Stimulated activated naive B cell treated with anti-CD40 and anti-IgM and Interleukin-4, amounts not matched to agents 10 μg/mL and 1 μg/mL and 100 μg/mL, for 72 hours (primary cell): ENCODE measurements around the gene OR2A14.

Experiments used
- ATAC-seq, 2 donors: fragments of 150-1000 bp; cut with Tn5 transposase; replicated peaks; 2 replicates each; pipeline ENCODE4 v1.10.0; 2021; ENCODE audit warnings: moderate library complexity in 1 of 2
- DNase-seq: peaks from one replicate; pipeline ENCODE4 v3.0.0; 2021
- H3K27ac Mint-ChIP-seq: one replicate; pipeline ENCODE4 v1.8.0; 2022; ENCODE audit warnings: mild to moderate bottlenecking, mixed read lengths
- H3K27me3 Mint-ChIP-seq, 2 donors: one replicate each; pipeline ENCODE4 v1.8.0; 2022; ENCODE audit warnings: mixed read lengths in 2 of 2
- H3K36me3 Mint-ChIP-seq, 2 donors: one replicate each; pipeline ENCODE4 v1.8.0; 2022; ENCODE audit warnings: mixed read lengths in 2 of 2, mild to moderate bottlenecking in 1 of 2
- H3K4me1 Mint-ChIP-seq, 2 donors: one replicate each; pipeline ENCODE4 v1.8.0; 2022; ENCODE audit warnings: mixed read lengths in 2 of 2, mild to moderate bottlenecking in 1 of 2
- H3K4me3 Mint-ChIP-seq, 2 donors: one replicate each; pipeline ENCODE4 v1.8.0; 2022; ENCODE audit warnings: mild to moderate bottlenecking in 2 of 2, mixed read lengths in 2 of 2, moderate library complexity in 1 of 2
- H3K9me3 Mint-ChIP-seq, 2 donors: one replicate each; pipeline ENCODE4 v1.8.0; 2022; ENCODE audit warnings: mixed read lengths in 2 of 2, mild to moderate bottlenecking in 1 of 2

The OR2A14 gene, protein sequence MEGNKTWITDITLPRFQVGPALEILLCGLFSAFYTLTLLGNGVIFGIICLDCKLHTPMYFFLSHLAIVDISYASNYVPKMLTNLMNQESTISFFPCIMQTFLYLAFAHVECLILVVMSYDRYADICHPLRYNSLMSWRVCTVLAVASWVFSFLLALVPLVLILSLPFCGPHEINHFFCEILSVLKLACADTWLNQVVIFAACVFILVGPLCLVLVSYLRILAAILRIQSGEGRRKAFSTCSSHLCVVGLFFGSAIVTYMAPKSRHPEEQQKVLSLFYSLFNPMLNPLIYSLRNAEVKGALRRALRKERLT

DNA sequence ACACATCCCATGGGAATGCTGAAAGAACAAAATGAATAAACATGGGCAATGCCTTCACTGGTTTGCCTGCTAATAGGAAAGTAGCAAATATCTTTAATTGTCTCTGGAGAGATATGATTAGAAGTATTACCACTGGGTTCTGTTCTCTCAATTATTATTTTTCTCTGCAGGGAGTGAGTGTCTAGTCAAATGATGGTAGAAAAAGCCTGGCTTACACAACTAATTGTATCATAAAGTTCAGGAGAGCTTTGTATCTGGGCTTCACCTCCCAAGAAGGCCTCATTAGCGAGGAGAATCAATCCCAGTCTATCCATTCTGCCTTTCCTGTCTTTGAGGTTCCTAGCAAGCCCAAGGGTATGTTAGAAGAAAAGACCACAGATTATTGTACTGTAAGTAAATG is at the start of gene OR2A14:
OR2A14 (plus strand) TSS at position 301 of the 400 bp plus-strand sequence. CDS start 5,937 bp downstream, outside the sequence.
- Mint-ChIP-seq H3K9me3 (peaks cover 0 to 1% of the 10 kb centered on the region in 2 donors), H3K27me3 (peaks cover 12 to 14% of the 10 kb centered on the region in 2 donors)
- no peak for ATAC-seq

DNA sequence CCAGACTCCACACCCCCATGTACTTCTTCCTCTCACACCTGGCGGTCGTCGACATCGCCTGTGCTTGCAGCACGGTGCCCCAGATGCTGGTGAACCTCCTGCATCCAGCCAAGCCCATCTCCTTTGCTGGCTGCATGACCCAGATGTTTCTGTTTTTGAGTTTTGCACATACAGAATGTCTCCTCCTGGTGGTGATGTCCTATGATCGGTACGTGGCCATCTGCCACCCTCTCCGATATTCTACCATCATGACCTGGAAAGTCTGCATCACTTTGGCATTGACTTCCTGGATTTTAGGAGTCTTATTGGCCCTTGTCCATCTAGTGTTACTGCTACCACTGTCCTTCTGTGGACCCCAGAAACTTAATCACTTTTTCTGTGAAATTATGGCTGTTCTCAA is 48.6 kb upstream of the OR2A14 start:
- H3K27me3 Mint-ChIP-seq = peaks cover 6 to 10% of the 10 kb centered on the region in 2 donors
- DNase-seq (no peak), ATAC-seq (no peak)
- no peaks in the 10 kb centered on the region for H3K4me1 Mint-ChIP-seq
- no peak overlapping the region for H3K27ac Mint-ChIP-seq
- no peak overlapping the region for H3K4me3 Mint-ChIP-seq
- H3K9me3 Mint-ChIP-seq = no peaks in the 10 kb centered on the region
- H3K36me3 Mint-ChIP-seq = no peaks in the 10 kb centered on the region

More for the DNA sequence above, at the start of gene OR2A14:
- Mint-ChIP-seq H3K4me1 (peaks cover 0 to 1% of the 10 kb centered on the region in 2 donors), H3K4me3 (no peak within 1 kb of the TSS), H3K36me3 (no peaks in the 10 kb centered on the region), H3K27ac (no peak within 1 kb of the TSS)
- DNase-seq = no peak

DNA sequence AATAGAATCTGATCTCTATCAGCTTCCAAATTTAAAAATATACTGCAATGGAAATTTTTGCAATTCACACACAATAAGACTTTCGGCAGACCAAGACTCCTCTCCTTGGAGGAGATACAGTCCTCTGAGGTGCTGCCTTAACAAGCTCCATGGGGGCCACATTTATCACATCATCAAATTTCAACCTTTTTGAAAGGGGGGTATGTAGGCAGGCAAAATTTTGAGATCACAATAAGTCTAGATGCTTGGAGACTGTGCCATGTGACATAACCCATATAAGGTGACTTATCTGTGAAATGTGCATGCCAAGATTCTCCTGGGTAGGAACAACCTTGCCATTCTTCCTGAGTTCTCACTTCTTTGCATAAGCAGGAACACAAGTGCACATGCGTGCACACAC is 37.0 kb upstream of the OR2A14 start, which contains the start of gene OR2A12:
OR2A12 (plus strand) TSS at position 301 of the 400 bp plus-strand sequence. CDS start 8,830 bp downstream, outside the sequence.
- Mint-ChIP-seq H3K27me3 (peaks cover 0 to 12% of the 10 kb centered on the region in 2 donors), H3K9me3 (peaks cover 0 to 4% of the 10 kb centered on the region in 2 donors), H3K36me3 (no peaks in the 10 kb centered on the region), H3K4me3 (no peak within 1 kb of the TSS), H3K4me1 (no peaks in the 10 kb centered on the region), H3K27ac (no peak within 1 kb of the TSS)
- ATAC-seq = no peak
- DNase-seq = no peak

DNA sequence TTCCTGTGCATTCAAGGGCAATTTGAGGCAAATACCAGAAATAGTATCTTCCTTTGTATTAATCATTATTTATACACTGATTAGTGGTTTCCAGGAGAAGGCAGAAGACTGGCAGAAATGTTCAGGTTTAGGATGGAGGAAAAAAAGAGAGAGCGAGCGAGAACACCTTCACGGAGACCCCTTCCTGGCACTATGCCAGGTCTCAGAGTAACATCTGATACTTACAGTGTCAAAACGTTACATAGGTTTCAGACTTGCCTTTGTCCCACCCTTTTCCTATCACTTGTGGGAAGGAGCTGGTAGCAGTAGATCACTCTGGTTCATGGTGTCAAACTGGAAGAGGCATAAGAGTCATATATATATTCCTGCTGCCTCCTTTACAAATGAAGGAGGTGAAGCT is 36.2 kb upstream of the OR2A14 start:
- no peak for ATAC-seq
- no peak for DNase-seq
- Mint-ChIP-seq H3K27me3 (peaks cover 0 to 8% of the 10 kb centered on the region in 2 donors), H3K27ac (no peak overlapping the region), H3K4me3 (no peak overlapping the region), H3K4me1 (no peaks in the 10 kb centered on the region), H3K36me3 (no peaks in the 10 kb centered on the region), H3K9me3 (peaks cover 3 to 4% of the 10 kb centered on the region in 2 donors)

DNA sequence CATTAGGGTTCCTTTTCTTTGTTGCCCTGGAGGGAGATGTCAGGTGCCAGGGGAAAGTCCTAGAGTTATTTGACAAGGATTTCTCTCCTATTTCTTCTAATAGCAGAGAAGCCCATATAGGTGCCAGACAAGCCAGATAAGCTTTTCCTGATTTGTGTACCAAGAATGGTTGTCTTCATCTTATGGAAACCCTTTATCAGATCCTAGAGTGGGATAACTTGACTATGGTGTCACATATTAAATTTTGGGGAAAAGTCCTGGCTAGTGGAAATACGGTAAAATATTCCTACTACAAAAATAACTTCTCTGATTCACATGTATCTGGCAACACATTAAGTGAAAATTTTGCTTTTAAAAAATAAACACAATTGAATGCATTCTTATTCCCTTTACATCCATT is 35.7 kb upstream of the OR2A14 start:
- peaks cover 3 to 4% of the 10 kb centered on the region in 2 donors for H3K9me3 Mint-ChIP-seq
- H3K27ac Mint-ChIP-seq = no peak overlapping the region
- H3K4me3 Mint-ChIP-seq = no peak overlapping the region
- no peaks in the 10 kb centered on the region for H3K4me1 Mint-ChIP-seq
- no peaks in the 10 kb centered on the region for H3K36me3 Mint-ChIP-seq
- DNase-seq (no peak), ATAC-seq (no peak)
- peaks cover 0 to 3% of the 10 kb centered on the region in 2 donors for H3K27me3 Mint-ChIP-seq

DNA sequence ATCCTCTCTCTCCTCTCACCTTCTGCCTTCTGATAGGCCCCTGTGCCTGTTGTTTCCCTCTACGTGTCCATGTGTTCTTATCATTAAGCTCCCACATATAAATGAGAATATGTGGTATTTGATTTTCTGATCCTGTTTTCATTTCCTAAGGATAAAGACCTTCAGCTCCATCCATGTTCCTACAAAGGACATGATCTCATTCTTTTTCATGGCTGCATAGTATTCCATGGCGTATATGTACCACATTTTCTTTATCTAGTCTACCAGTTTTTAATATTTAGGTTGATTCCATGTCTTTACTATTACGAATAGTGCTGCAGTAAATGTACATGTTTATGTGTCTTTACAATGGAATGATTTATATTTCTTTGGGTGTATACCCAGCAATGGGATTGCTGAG is 32.3 kb upstream of the OR2A14 start:
- Mint-ChIP-seq H3K27ac (no peak overlapping the region), H3K9me3 (peaks cover 3 to 4% of the 10 kb centered on the region in 2 donors), H3K4me3 (no peak overlapping the region), H3K36me3 (no peaks in the 10 kb centered on the region), H3K27me3 (no peaks in the 10 kb centered on the region), H3K4me1 (no peaks in the 10 kb centered on the region)
- DNase-seq (no peak), ATAC-seq (no peak)

DNA sequence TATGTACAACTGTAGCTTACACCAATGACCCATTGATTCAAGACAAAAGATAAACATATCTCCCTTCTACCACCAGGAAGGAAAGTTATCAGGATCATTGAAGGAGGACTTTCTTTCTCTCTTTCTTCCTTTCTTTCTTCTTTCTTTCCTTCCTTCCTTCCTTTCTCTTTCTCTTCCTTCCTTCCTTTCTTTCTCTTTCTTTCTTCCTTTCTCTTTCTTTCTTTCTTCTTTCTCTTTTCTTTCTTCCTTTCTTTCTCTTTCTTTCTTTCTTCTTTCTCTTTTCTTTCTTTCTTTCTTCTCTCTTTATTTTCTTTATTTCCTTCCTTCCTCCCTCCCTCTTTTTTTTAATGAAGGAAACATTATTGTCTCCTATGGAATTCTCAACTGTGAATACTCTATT is 24.2 kb upstream of the OR2A14 start:
- DNase-seq = no peak
- Mint-ChIP-seq H3K27me3 (peaks cover 0 to 21% of the 10 kb centered on the region in 2 donors), H3K9me3 (no peaks in the 10 kb centered on the region), H3K36me3 (no peaks in the 10 kb centered on the region), H3K4me3 (no peak overlapping the region), H3K27ac (no peak overlapping the region), H3K4me1 (no peaks in the 10 kb centered on the region)
- no peak for ATAC-seq

DNA sequence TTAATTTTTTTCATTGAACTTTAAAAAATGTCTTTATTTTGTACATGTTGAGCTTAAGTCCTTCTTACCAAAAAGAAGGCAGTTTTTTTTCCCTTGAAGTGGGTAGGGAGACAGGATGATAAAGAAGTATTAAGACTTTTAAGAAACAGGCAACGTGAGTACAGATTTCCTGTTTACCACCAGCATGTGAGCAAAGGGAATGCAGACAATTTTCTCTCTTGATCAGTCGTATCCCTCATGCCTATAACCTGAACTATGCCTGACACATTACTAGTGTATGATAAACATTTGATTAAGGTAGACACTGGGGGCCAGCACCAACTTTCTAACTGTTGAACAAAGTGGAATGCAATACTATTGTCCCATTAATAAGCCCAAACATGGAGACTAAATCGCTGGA is 22.4 kb upstream of the OR2A14 start:
- Mint-ChIP-seq H3K4me1 (no peaks in the 10 kb centered on the region), H3K4me3 (no peak overlapping the region), H3K9me3 (no peaks in the 10 kb centered on the region), H3K27me3 (peaks cover 0 to 22% of the 10 kb centered on the region in 2 donors), H3K27ac (no peak overlapping the region), H3K36me3 (no peaks in the 10 kb centered on the region)
- DNase-seq (no peak), ATAC-seq (no peak)

DNA sequence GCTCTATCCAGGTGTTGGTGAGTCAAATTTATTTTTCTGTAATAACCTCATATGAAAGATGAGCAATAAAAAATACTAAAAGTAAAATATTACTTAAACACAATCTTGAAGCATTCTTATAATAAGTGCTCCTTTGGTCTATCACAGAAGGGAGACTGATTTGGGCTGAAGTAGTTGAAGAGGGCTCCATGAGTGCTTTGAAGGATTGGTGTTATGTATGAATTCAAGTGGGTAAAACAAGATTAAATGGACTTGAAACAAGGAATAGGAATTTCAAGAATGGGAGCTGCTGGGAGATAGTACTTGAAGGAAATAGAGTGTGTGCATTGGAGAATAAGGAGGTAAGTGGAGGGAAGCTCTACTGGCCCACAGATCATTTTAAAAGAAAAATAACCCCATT is 20.9 kb upstream of the OR2A14 start:
- no peak for ATAC-seq
- Mint-ChIP-seq H3K27me3 (peaks cover 0 to 22% of the 10 kb centered on the region in 2 donors), H3K27ac (no peak overlapping the region), H3K9me3 (no peaks in the 10 kb centered on the region), H3K4me1 (peaks cover 0 to 2% of the 10 kb centered on the region in 2 donors), H3K36me3 (no peaks in the 10 kb centered on the region), H3K4me3 (no peak overlapping the region)
- DNase-seq = no peak

DNA sequence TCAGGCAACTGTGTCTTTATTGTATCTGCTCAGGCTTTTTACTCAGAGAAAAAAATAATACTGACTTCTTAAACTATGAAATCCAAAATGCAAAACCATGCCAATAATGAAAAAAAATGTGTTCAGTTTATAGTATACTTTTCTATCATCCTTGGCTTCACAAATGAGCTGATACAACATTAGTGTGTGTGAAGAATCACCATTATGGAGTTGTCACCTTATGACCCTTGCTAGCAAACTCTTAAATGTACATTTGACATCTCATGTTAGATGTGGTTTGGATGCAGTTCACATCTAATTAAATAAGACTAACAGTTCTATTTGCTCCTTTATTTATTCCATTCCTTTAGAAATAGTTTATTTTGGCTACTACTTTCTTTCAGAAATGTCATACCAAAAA is 17.8 kb upstream of the OR2A14 start:
- Mint-ChIP-seq H3K4me3 (no peak overlapping the region), H3K27me3 (peaks cover 15 to 29% of the 10 kb centered on the region in 2 donors), H3K4me1 (peaks cover 0 to 2% of the 10 kb centered on the region in 2 donors), H3K27ac (no peak overlapping the region), H3K9me3 (peaks cover 0 to 1% of the 10 kb centered on the region in 2 donors), H3K36me3 (no peaks in the 10 kb centered on the region)
- DNase-seq (no peak), ATAC-seq (no peak)

DNA sequence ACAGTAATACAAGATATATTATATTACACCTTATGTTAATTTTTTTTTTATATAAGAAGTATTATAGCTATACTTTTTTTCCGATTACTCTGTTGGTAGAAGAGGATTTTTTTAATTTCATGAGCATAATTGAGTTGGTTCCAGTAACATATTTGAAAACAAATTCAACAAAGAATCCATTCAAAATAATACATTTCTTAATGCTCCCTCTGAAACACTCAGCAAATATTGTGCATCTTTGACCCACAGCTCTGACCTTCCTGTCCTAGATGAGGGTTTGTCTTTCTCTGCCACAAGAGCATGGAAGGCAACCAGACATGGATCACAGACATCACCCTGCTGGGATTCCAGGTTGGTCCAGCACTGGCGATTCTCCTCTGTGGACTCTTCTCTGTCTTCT is 13.7 kb upstream of the OR2A14 start, which contains the start of gene OR2A2:
OR2A2 (plus strand) TSS at position 301 of the 400 bp plus-strand sequence; CDS start at position 301, 0 bp downstream.
- Mint-ChIP-seq H3K4me3 (no peak within 1 kb of the TSS), H3K27me3 (peaks cover 16 to 26% of the 10 kb centered on the region in 2 donors), H3K9me3 (peaks cover 0 to 1% of the 10 kb centered on the region in 2 donors), H3K4me1 (peaks cover 0 to 2% of the 10 kb centered on the region in 2 donors), H3K36me3 (no peaks in the 10 kb centered on the region), H3K27ac (no peak within 1 kb of the TSS)
- DNase-seq (no peak), ATAC-seq (no peak)

DNA sequence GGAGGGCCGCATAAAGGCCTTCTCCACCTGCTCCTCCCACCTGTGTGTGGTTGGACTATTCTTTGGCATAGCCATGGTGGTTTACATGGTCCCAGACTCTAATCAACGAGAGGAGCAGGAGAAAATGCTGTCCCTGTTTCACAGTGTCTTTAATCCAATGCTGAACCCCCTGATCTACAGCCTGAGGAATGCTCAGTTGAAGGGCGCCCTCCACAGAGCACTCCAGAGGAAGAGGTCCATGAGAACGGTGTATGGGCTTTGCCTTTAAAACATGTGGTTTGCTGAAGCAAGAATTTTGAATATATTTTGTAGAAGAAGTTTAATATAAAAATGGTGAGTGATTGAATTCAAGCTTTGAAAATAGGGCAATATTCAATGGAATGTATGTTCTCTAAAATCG is 12.7 kb upstream of the OR2A14 start:
- H3K27ac Mint-ChIP-seq = no peak overlapping the region
- H3K9me3 Mint-ChIP-seq = peaks cover 0 to 1% of the 10 kb centered on the region in 2 donors
- ATAC-seq = no peak
- no peak overlapping the region for H3K4me3 Mint-ChIP-seq
- no peaks in the 10 kb centered on the region for H3K36me3 Mint-ChIP-seq
- peaks cover 0 to 2% of the 10 kb centered on the region in 2 donors for H3K4me1 Mint-ChIP-seq
- H3K27me3 Mint-ChIP-seq = peaks cover 16 to 26% of the 10 kb centered on the region in 2 donors
- no peak for DNase-seq

DNA sequence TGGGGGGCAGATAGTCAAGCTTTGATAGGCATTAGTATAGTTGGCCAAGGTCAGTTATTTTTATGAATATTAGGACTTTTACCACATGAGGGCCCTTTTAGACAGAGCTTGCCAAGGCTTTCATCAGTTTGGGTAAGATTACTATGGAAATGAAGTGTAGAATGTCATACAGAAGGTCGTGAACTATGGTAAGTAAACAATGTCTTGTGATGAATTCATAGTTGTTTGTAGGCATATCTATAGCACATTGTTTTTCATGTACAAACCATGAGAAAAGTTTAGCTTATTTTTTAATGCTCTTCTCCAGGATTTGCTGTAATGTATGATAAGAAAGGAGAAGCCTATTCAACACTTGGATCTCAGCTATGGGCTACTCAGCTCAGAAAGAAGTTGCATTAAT is 9.3 kb upstream of the OR2A14 start:
- no peak overlapping the region for H3K4me3 Mint-ChIP-seq
- H3K27me3 Mint-ChIP-seq = peaks cover 12 to 25% of the 10 kb centered on the region in 2 donors
- no peak overlapping the region for H3K27ac Mint-ChIP-seq
- no peaks in the 10 kb centered on the region for H3K4me1 Mint-ChIP-seq
- no peak for DNase-seq
- no peak for ATAC-seq
- H3K9me3 Mint-ChIP-seq = no peaks in the 10 kb centered on the region
- no peaks in the 10 kb centered on the region for H3K36me3 Mint-ChIP-seq

DNA sequence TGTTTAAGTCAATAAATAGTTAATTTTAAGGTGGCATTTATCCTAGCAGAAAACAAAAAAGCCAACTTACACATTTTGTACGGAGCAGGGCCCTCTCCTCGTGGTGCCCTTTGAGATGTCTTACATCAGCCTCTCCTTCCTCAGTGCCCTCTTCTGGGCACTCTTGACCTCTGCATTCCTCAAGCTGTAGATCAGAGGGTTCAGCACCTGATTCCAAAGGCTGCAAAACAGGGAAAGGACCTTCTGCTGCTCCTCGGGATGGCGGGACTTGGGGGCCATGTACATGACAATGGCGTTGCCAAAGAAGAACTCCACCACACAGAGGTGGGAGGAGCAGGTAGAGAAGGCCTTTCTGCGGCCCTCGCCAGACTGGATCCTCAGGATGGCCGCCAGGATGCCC is 4.6 kb upstream of the OR2A14 start:
- DNase-seq (no peak), ATAC-seq (no peak)
- Mint-ChIP-seq H3K27ac (no peak overlapping the region), H3K9me3 (peaks cover 0 to 1% of the 10 kb centered on the region in 2 donors), H3K36me3 (no peaks in the 10 kb centered on the region), H3K4me1 (no peaks in the 10 kb centered on the region), H3K4me3 (no peak overlapping the region), H3K27me3 (peaks cover 12 to 14% of the 10 kb centered on the region in 2 donors)

DNA sequence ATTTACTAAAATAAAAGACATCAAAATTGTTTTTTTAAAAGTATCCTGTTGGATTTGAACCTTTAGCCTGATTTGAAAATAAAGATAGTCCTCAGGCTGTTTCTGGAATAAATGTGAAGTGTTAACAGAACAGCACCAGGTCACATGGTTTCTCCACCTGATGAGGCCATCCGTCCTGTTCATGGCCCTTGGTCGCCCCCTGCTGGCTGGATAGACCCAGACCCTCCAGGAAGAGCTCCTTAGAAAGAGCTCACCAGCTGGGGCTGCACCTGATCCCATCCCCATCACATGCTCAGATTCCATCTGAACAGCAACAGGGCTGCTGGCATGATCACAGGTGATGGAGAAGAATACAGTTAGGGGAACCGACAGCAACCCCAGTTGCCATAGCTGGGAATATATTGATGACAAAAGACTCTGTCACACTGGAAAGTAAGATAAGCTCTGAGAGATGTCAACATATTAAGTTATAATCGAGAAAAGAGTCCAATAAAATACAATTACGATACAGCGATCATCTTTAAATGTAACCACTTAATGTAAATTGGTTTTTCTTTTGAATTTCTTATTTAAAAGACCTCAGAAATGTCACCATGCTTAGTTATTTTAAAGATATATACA is 4.8 kb downstream of the OR2A14 start:
- Mint-ChIP-seq H3K36me3 (no peaks in the 10 kb centered on the region), H3K4me3 (no peak overlapping the region), H3K9me3 (no peaks in the 10 kb centered on the region), H3K27me3 (peaks cover 12 to 16% of the 10 kb centered on the region in 2 donors), H3K4me1 (peaks cover 0 to 2% of the 10 kb centered on the region in 2 donors), H3K27ac (no peak overlapping the region)
- DNase-seq (peak; percentile 78), ATAC-seq (peak; percentile 99 to 100)
